OCI-LY1 (cell line): ENCODE results near the gene IL21R.

Experiments
- EZH2 ChIP-seq: fragments of 200-600 bp; sonication (generic), shearing (Covaris generic); IDR thresholded peaks from 2 replicates; pipeline ENCODE4 v1.8.0; 2017; ENCODE audit warnings: borderline replicate concordance, mixed run types, mild to moderate bottlenecking, antibody characterized with exemption, low read length, moderate library complexity, mixed read lengths
- TF ChIP-seq, protein P1 (sequence below): fragments of 200-600 bp; sonication (generic), shearing (Covaris generic); IDR thresholded peaks from 2 replicates; pipeline ENCODE4 v1.5.1; 2017; ENCODE audit warnings: mild to moderate bottlenecking, antibody characterized with exemption, low read length, moderate library complexity, mixed read lengths

DNA sequence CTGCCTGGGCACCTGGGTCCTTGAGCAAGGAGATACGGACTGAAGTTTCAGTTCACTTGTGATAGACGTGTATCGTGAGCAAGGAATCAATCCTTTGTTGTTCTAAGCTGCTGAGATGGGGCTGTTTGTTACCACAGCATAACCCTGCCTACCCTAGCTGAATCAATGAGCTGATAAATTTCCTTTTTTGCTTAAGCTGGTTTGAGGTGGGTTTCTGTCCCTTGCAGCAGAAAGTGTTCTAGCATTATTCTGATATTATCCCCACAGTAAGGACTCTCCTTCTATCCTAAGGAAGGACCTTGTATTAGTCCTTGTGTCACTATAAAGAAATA lies 51.5 kb downstream of the IL21R start:
- TF ChIP-seq EZH2, result no peak
- TF ChIP-seq, protein P1, sequence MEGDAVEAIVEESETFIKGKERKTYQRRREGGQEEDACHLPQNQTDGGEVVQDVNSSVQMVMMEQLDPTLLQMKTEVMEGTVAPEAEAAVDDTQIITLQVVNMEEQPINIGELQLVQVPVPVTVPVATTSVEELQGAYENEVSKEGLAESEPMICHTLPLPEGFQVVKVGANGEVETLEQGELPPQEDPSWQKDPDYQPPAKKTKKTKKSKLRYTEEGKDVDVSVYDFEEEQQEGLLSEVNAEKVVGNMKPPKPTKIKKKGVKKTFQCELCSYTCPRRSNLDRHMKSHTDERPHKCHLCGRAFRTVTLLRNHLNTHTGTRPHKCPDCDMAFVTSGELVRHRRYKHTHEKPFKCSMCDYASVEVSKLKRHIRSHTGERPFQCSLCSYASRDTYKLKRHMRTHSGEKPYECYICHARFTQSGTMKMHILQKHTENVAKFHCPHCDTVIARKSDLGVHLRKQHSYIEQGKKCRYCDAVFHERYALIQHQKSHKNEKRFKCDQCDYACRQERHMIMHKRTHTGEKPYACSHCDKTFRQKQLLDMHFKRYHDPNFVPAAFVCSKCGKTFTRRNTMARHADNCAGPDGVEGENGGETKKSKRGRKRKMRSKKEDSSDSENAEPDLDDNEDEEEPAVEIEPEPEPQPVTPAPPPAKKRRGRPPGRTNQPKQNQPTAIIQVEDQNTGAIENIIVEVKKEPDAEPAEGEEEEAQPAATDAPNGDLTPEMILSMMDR, result no peak
